AG10803 (cell line): Measurements from ENCODE around the gene C19orf25.

Experiments
- DNase-seq: peaks from one replicate; pipeline ENCODE4 v3.0.0; 2010; ENCODE audit warnings: low read depth
- H3K4me3 ChIP-seq: 2 replicates; pipeline ENCODE4 v1.5.1; 2011; ENCODE audit warnings: mild to moderate bottlenecking, low read length, control low read depth
- TF ChIP-seq, protein P1 (sequence below): conservative IDR thresholded peaks from 2 replicates; pipeline ENCODE4 v1.5.1; 2011; ENCODE audit warnings: mild to moderate bottlenecking, low read length, control low read depth, inconsistent platforms

The C19orf25 gene

DNA sequence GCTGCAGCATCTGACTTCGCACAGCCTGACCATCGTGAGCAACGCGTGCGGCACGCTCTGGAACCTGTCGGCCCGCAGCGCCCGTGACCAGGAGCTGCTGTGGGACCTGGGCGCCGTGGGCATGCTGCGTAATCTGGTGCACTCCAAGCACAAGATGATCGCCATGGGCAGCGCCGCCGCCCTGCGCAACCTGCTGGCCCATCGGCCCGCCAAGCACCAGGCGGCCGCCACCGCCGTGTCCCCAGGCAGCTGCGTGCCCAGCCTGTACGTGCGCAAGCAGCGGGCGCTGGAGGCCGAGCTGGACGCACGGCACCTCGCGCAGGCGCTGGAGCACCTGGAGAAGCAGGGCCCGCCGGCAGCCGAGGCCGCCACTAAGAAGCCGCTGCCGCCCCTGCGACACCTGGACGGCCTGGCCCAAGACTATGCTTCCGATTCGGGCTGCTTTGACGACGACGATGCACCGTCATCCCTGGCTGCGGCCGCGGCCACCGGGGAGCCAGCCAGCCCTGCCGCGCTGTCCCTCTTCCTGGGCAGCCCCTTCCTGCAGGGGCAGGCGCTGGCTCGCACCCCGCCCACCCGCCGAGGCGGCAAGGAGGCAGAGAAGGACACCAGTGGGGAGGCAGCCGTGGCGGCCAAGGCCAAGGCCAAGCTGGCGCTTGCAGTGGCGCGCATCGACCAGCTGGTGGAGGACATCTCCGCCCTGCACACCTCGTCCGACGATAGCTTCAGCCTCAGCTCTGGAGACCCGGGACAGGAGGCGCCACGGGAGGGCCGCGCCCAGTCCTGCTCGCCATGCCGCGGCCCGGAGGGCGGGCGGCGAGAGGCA is 13.6 kb downstream of the C19orf25 start:
- no peak overlapping the region for H3K4me3 ChIP-seq
- DNase-seq: peak; percentile 47
- TF ChIP-seq, protein P1, sequence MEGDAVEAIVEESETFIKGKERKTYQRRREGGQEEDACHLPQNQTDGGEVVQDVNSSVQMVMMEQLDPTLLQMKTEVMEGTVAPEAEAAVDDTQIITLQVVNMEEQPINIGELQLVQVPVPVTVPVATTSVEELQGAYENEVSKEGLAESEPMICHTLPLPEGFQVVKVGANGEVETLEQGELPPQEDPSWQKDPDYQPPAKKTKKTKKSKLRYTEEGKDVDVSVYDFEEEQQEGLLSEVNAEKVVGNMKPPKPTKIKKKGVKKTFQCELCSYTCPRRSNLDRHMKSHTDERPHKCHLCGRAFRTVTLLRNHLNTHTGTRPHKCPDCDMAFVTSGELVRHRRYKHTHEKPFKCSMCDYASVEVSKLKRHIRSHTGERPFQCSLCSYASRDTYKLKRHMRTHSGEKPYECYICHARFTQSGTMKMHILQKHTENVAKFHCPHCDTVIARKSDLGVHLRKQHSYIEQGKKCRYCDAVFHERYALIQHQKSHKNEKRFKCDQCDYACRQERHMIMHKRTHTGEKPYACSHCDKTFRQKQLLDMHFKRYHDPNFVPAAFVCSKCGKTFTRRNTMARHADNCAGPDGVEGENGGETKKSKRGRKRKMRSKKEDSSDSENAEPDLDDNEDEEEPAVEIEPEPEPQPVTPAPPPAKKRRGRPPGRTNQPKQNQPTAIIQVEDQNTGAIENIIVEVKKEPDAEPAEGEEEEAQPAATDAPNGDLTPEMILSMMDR: peak; percentile 47

DNA sequence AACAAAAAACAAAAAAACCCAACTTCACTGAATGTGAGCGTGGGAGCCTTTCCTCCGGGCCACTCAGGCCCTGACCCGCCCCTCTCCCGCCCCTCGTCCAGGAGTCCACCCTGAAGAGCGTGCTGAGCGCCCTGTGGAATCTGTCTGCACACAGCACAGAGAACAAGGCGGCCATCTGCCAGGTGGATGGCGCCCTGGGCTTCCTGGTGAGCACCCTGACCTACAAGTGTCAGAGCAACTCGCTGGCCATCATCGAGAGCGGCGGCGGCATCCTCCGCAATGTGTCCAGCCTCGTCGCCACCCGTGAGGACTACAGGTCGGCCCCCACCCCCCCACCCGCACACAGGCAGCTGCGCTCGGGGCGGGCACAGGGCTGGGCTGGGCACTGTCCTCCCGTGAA is 17.2 kb downstream of the C19orf25 start:
- no peak for DNase-seq
- TF ChIP-seq, protein P1: no peak
- H3K4me3 ChIP-seq: no peak overlapping the region

DNA sequence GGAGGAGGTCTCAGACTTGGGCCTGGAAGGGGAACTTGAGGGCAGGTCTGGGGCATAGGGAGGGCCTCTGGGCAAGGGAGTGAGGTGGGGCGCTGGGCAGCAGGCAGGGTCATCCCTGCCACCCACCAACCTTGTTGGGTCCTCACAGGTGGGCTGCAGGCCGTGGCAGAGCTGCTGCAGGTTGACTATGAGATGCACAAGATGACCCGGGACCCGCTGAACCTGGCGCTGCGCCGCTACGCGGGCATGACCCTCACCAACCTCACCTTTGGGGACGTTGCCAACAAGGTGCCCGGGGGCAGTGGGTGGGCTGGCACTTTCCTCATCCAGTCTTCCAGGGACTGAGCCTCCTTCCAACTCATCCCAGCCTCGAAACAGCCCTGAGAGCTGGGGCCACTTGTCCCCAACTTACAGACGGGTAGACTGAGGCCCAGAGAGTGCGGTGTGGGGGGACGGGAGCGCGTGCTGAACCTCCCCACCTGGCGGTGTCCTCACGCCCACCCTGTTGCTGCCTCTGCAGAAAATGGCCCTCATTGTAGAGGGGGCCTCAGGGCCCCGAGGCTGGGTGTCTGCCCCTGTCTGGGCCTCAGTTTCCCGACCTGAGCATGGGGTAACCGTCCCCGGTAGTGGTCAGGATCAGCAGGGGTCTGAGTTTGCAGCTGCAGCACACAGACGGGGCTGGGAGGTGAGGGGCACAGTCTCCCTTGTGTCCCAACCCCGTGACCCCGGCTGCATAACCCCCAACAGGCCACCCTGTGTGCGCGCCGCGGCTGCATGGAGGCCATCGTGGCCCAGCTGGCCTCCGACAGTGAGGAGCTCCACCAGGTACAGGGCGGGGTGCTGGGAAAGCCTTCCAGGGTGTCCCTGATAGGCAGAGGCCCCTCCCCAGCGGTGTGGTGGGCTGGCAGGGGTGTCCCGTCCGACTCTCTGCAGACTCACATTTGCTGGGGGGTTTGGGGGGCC is 18.7 kb downstream of the C19orf25 start:
- TF ChIP-seq, protein P1: no peak
- H3K4me3 ChIP-seq: no peak overlapping the region
- no peak for DNase-seq

DNA sequence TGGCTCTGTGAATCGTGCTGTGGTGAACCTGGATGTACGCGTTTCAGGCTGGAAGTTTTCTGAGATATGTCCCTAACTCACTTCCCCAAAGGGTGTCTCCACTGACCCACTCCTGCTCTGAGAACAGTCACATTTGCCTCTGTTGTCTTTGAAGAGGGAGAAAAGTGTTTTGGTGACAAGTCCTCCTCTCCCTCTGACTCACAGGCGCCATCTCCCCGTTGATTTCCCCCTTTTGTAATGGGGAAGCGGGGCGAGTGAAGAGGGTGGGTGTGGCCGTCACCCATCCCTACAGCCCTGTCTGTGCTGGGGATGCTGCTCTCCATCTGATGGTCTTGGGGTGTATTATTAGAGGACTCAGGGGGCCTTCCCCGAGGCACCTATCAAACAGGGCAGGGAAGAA is 19.5 kb downstream of the C19orf25 start:
- no peak for DNase-seq
- H3K4me3 ChIP-seq: no peak overlapping the region
- TF ChIP-seq, protein P1: no peak

DNA sequence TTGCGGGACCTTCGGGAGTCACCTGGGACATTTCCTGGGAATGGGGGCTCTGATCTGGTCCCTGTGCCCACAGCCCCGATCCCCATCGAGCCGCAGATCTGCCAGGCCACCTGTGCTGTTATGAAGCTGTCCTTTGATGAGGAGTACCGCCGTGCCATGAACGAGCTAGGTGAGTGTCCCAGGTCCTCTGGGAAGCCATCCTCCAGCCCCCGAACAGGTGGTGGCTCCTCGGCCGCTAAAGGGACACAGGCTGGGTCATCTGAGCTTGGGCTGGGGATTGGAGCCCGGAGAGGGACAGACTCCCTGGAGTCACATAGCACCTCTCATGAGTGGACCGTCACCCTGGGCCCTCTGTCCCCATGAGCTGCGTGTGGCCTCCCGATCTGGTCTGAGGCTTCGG is 21.1 kb downstream of the C19orf25 start:
- no peak for DNase-seq
- no peak overlapping the region for H3K4me3 ChIP-seq
- TF ChIP-seq, protein P1: no peak

DNA sequence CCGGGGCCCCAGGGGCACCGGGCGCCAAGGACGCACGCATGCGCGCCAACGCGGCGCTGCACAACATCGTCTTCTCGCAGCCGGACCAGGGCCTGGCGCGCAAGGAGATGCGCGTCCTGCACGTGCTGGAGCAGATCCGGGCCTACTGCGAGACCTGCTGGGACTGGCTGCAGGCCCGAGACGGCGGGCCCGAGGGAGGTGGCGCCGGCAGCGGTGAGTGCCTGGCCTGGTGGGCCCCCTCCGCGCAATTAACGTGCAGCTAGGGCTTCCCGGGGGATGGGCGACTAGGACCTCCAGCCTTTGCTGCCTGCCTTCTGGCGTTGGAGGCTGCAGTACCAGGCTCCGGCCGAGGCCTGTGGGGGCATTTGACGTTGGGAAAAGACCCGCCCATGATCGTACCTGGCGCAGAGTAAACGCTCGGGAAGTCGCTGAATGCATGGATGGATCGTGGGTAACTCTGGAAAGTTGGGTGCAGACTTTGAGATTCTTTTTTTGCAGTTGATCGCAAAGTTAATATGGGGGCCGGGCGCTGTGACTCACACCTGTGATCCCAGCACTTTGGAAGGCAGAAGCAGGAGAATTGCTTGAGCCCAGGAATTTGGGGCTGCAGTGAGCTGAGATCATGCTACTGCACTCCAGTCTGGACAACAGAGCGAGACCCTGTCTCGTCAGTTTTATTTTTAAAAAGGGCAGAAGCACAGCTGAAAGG is 21.8 kb downstream of the C19orf25 start:
- TF ChIP-seq, protein P1: peak; percentile 9; the same call in 1 of the 2 replicates
- DNase-seq: no peak
- no peak overlapping the region for H3K4me3 ChIP-seq
